RWPE1 (cell line): ENCODE results near the gene URM1.
A peak's percentile ranks its signal among the peaks of the same experiment; 100 is the strongest.
"Not testable (repeated sequence)": the region's sequence is repeated elsewhere in the genome, so short reads cannot be mapped to it uniquely, and the experiment has no call there.

Experiments
- CTCF ChIA-PET: fragments of 350-600 bp; sonication (Branson Sonifier 250); formaldehyde crosslinking; extraction: SDS; loops from one replicate; lab custom pipeline; 2021; lab: Yijun Ruan, JAX
- POLR2A ChIA-PET: fragments of 400-600 bp; formaldehyde crosslinking; extraction: SDS; loops from one replicate; lab custom pipeline; 2020; ENCODE audit warnings: antibody characterized with exemption; ENCODE audit not compliant: low non-redundant PET; lab: Yijun Ruan, JAX
- DNase-seq: peaks from one replicate; pipeline ENCODE4 v3.0.0; 2012; ENCODE audit warnings: low spot score
- H3K27ac ChIP-seq: fragments of 450-650 bp; 2 replicates; pipeline ENCODE4 v1.5.1; 2017
- CTCF ChIP-seq: fragments of 450-650 bp; conservative IDR thresholded peaks from 2 replicates; pipeline ENCODE4 v1.5.1; 2017; ENCODE audit warnings: low read depth, mild to moderate bottlenecking

URM1 gene

GRCh38 chr9:128406848-128407391, 35.7 kb downstream of the URM1 start:
- ChIA-PET CTCF (interaction anchor here (1.3 kb wide), 1 partner anchor 13 kb away, joined by 5 read pairs; no protein-coding TSS in a partner anchor), POLR2A (no interaction called here)
- no peak for TF ChIP-seq CTCF
- H3K27ac ChIP-seq: no peak overlapping the region
- DNase-seq: no peak

- POLR2A ChIA-PET: no interaction called here
- no peak for TF ChIP-seq CTCF
- CTCF ChIA-PET: no interaction called here
- no peak overlapping the region for H3K27ac ChIP-seq
- no peak for DNase-seq
These were observed 37.8 kb downstream of the URM1 start for GRCh38 chr9:128408963-128409431.

- ChIA-PET POLR2A (interaction anchor here (0.6 kb wide), 1 partner anchor 133 kb away, joined by 4 read pairs; no protein-coding TSS in a partner anchor), CTCF (interaction anchor here (0.7 to 1.1 kb wide), 2 partner anchors 11 to 88 kb away, joined by 3 to 4 read pairs; partner anchors contain the start of gene CERCAM)
- no peak for DNase-seq
- no peak overlapping the region for H3K27ac ChIP-seq
- TF ChIP-seq CTCF: no peak
These were observed 38.3 kb downstream of the URM1 start for GRCh38 chr9:128409450-128409849.

GRCh38 chr9:128409978-128410377, 38.8 kb downstream of the URM1 start:
- POLR2A ChIA-PET: interaction anchor here (0.6 kb wide), 1 partner anchor 132 kb away, joined by 4 read pairs; no protein-coding TSS in a partner anchor
- no peak overlapping the region for H3K27ac ChIP-seq
- no peak for TF ChIP-seq CTCF
- no peak for DNase-seq
- CTCF ChIA-PET: interaction anchor here (0.6 to 3.4 kb wide), 4 partner anchors 11 to 89 kb away, joined by 3 to 33 read pairs (median 4); partner anchors contain the start of gene CERCAM

- no peak for TF ChIP-seq CTCF
- CTCF ChIA-PET: interaction anchor here (0.6 to 3.4 kb wide), 6 partner anchors 8 to 105 kb away, joined by 3 to 33 read pairs (median 4); no protein-coding TSS in a partner anchor
These were observed 40.4 kb downstream of the URM1 start for GRCh38 chr9:128411364-128412119.

GRCh38 chr9:128412120-128412790, 41.1 kb downstream of the URM1 start:
- CTCF ChIA-PET: interaction anchor here (0.7 to 3.4 kb wide), 5 partner anchors 8 to 83 kb away, joined by 3 to 33 read pairs (median 4); no protein-coding TSS in a partner anchor
- H3K27ac ChIP-seq: no peak overlapping the region
- DNase-seq: no peak
- POLR2A ChIA-PET: no interaction called here
- peak; percentile 41 for TF ChIP-seq CTCF

More at GRCh38 chr9:128411364-128412119, 40.4 kb downstream of the URM1 start:
- no peak overlapping the region for H3K27ac ChIP-seq
- no peak for DNase-seq
- POLR2A ChIA-PET: interaction anchor here (0.5 kb wide), 1 partner anchor 355 kb away, joined by 3 read pairs; no protein-coding TSS in a partner anchor

GRCh38 chr9:128413728-128414127, 42.6 kb downstream of the URM1 start:
- H3K27ac ChIP-seq, CTCF ChIA-PET, DNase-seq, POLR2A ChIA-PET: not testable (repeated sequence)
